ENCODE data around the gene LGR6.

LGR6 gene

DNA sequence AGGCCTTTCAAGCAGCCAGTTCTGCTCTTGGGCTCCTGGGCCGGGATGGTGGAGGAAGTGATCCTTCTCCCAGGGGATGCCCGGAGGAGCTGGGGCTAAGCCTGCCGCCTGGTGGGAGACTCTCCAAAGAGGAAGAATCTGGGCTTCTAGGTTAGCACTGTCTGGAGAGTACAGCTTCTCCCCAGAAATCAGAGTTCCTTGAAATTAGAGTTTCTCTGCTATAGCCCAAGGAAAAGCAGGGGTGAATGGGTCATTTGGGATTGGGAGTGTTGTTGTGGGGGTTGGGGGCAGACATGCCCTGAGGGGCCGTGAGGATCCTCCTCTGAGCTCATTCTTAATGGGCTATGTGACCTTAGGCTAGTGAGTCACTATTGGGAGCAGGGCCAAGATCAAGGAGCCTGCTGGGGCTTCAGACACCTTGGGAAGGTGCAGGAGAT, 6.5 kb downstream of the LGR6 start (continued):
- TF ChIP-seq YY1 (tag by site-specific recombination; IDR thresholded peaks at IDR 0.05), result no peak
- TF ChIP-seq GLIS2 (tag by site-specific recombination; IDR thresholded peaks at IDR 0.05), result peak; percentile 31; the same call in 1 of the 2 replicates
- peak; percentile 74; the same call in 1 of the 2 replicates for TF ChIP-seq ZNF324 (tag by site-specific recombination; IDR thresholded peaks at IDR 0.05)
- TF ChIP-seq ZNF138 (tag by site-specific recombination; IDR thresholded peaks at IDR 0.05; ENCODE audit: borderline replicate concordance), result no peak
- no peak for TF ChIP-seq ZNF530 (tag by site-specific recombination; IDR thresholded peaks at IDR 0.05; ENCODE audit: low read depth)
- peak; percentile 88; the same call in 1 of the 2 replicates for TF ChIP-seq ZSCAN23 (tag by site-specific recombination; IDR thresholded peaks at IDR 0.05)
- TF ChIP-seq ZNF416 (tag by site-specific recombination; IDR thresholded peaks at IDR 0.05), result no peak
- no peak for TF ChIP-seq ZNF350 (tag by site-specific recombination; IDR thresholded peaks at IDR 0.05)
- no peak for TF ChIP-seq ZNF16 (tag by site-specific recombination; IDR thresholded peaks at IDR 0.05; ENCODE audit: low read depth)
- no peak for TF ChIP-seq ELK4 (IDR thresholded peaks at IDR 0.05; ENCODE audit: borderline replicate concordance, low read depth, low read length)
- TF ChIP-seq ZNF544 (tag by site-specific recombination; IDR thresholded peaks at IDR 0.05), result no peak
- TF ChIP-seq PRDM2 (tag by site-specific recombination; IDR thresholded peaks at IDR 0.05; ENCODE audit: borderline replicate concordance), result no peak
- no peak for TF ChIP-seq ZNF549 (tag by site-specific recombination; IDR thresholded peaks at IDR 0.05)
- TF ChIP-seq, protein P1, sequence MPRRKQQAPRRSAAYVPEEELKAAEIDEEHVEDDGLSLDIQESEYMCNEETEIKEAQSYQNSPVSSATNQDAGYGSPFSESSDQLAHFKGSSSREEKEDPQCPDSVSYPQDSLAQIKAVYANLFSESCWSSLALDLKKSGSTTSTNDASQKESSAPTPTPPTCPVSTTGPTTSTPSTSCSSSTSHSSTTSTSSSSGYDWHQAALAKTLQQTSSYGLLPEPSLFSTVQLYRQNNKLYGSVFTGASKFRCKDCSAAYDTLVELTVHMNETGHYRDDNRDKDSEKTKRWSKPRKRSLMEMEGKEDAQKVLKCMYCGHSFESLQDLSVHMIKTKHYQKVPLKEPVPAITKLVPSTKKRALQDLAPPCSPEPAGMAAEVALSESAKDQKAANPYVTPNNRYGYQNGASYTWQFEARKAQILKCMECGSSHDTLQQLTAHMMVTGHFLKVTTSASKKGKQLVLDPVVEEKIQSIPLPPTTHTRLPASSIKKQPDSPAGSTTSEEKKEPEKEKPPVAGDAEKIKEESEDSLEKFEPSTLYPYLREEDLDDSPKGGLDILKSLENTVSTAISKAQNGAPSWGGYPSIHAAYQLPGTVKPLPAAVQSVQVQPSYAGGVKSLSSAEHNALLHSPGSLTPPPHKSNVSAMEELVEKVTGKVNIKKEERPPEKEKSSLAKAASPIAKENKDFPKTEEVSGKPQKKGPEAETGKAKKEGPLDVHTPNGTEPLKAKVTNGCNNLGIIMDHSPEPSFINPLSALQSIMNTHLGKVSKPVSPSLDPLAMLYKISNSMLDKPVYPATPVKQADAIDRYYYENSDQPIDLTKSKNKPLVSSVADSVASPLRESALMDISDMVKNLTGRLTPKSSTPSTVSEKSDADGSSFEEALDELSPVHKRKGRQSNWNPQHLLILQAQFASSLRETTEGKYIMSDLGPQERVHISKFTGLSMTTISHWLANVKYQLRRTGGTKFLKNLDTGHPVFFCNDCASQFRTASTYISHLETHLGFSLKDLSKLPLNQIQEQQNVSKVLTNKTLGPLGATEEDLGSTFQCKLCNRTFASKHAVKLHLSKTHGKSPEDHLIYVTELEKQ (tag by site-specific recombination; IDR thresholded peaks at IDR 0.05; ENCODE audit: borderline replicate concordance), result no peak
- no peak for TF ChIP-seq ZFHX2 (tag by site-specific recombination; conservative IDR thresholded peaks at IDR 0.05)
- no peak for TF ChIP-seq ZNF404 (tag by site-specific recombination; IDR thresholded peaks at IDR 0.05)
- no peak for TF ChIP-seq ZNF776 (tag by site-specific recombination; IDR thresholded peaks at IDR 0.05; ENCODE audit: borderline replicate concordance)
- TF ChIP-seq ZNF639 (tag by site-specific recombination; IDR thresholded peaks at IDR 0.05), result 0 out of 2 replicates have a peak, but pooled peaks have one; percentile 40
- TF ChIP-seq ZNF202 (tag by site-specific recombination; IDR thresholded peaks at IDR 0.05; ENCODE audit: borderline replicate concordance), result no peak
- no peak for TF ChIP-seq ZNF423 (tag by site-specific recombination; IDR thresholded peaks at IDR 0.05)
- 0 out of 2 replicates have a peak, but pooled peaks have one; percentile 49 for TF ChIP-seq ZNF184 (tag by site-specific recombination; IDR thresholded peaks at IDR 0.05)
- TF ChIP-seq ZBTB17 (tag by site-specific recombination; IDR thresholded peaks at IDR 0.05), result peak; percentile 54; the same call in 1 of the 2 replicates
- no peak for TF ChIP-seq ZNF112 (tag by site-specific recombination; IDR thresholded peaks at IDR 0.05)
- TF ChIP-seq ZNF292 (tag by site-specific recombination; IDR thresholded peaks at IDR 0.05; ENCODE audit: borderline replicate concordance, low read depth), result no peak
- TF ChIP-seq ZNF488 (tag by site-specific recombination; IDR thresholded peaks at IDR 0.05), result no peak
- TF ChIP-seq SCRT1 (tag by site-specific recombination; IDR thresholded peaks at IDR 0.05; ENCODE audit: borderline replicate concordance), result no peak
- TF ChIP-seq ZNF548 (tag by site-specific recombination; IDR thresholded peaks at IDR 0.05), result no peak
- no peak for TF ChIP-seq KLF7 (tag by site-specific recombination; IDR thresholded peaks at IDR 0.05; ENCODE audit: borderline replicate concordance)
